GM18511 (cell line): ENCODE data around the gene PSEN1.
A peak's percentile ranks its signal among the peaks of the same experiment; 100 is the strongest.

ENCODE experiments used
- ATAC-seq: cut with Tn5 transposase; IDR thresholded peaks from one replicate; pipeline ENCODE4 v1.9.1; 2021; ENCODE audit warnings: mild to moderate bottlenecking, moderate library complexity; ENCODE audit not compliant: unreplicated experiment

Gene PSEN1

DNA sequence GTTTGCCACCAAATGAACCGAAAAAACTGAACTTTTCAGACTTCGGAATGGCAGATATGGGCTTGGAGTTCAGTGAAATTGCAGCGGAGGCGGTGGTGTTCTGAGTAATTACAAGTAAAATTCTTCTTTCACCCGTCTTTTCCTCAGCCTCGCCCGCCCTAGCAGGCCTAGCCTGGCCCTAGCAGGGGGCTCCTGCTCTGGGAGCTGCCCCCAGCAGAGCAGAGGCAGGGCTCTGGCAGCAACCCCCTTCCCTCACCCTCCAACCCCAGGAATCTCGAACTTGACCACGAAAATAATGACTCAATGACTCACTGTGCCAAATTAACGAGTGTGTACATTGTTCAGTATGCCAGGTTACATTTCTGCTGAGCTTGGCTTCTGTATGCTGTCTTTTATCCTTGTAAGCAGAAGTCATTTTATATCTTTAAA, 102.1 kb downstream of the PSEN1 start:
- no peak for ATAC-seq

GRCh38 chr14:73238941-73239340, 102.6 kb downstream of the PSEN1 start:
- ATAC-seq, result no peak

- no peak for ATAC-seq
These were observed 103.3 kb downstream of the PSEN1 start for GRCh38 chr14:73239393-73240241.

DNA sequence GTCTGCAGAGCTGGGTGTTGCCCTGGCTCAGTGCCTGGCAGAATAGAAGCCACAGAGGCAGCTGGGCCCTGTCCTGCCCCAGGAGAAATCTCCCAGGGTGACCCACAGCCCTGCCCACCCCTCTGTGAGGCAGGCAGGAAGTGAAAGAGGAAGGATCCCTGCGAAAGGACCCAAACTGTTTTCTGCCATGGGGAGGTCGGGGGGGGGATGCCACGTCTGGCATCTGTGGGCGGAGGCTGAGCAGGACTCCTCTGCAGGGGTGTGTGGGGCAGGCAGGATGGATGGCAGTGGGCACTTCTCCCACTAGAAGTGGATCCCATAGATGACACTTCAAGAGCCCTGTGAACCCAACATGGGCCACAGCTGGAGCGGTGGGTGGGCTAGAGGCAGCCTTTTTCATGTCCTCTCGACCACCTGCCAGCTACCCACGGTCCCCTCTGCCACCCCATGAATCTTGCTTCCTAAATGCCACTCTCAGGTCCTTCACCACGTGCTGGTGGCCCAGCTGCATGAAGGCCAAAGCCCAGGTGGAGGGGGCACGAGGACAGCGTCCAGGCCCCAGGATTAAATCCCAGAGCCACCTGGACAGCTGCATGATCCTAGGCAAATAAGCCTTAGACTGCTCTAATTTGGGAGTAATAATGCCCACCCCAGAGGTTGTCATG, 104.6 kb downstream of the PSEN1 start:
- ATAC-seq, result no peak

- ATAC-seq, result no peak
These were observed 105.3 kb downstream of the PSEN1 start for GRCh38 chr14:73241481-73242165.

DNA sequence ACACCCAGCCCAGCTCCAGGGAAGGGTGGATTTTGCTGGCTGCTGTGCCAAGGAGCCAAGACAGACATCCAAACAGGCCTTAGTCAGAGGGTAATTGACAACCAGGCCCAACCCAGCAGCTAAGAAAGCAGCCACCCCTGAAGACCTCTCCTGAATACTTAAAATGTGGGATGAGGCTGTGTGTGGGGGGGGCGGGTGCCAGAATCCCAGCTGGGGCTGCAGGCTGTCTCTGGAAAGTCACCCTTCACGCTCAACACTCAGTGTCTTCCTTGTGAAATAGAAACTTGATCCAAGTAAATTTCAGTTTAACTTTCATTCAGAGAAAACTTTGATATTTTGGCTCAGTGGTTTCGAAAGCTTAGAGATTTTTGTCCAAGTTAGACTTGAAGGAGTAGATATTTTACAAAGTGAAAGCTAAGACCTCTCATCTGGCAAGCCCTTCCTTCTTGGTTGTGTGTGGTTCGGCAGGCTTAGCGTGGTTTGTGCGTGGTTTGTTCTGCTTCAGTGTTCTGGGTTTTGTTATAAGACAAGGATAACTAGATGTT, 106.1 kb downstream of the PSEN1 start:
- no peak for ATAC-seq

DNA sequence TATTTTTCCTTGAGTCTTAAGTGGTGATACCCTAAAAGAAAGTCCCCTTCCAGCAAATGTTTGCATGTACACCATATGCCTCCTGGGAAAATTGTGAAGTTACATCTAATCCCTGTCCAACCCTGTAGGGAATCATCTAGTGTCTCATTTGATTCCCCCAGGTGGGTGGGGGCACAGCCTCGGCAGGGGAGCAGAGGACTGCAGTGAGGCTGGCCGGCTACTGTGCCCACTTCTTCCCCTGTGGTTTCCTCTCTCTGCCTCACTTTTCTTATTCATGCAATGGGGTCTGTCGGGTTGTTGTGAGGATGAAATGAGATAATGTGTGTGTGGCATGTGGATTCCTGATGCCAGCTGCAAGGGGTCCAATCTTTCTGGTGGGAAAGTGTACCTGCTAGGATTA, 107.0 kb downstream of the PSEN1 start:
- ATAC-seq, result no peak

DNA sequence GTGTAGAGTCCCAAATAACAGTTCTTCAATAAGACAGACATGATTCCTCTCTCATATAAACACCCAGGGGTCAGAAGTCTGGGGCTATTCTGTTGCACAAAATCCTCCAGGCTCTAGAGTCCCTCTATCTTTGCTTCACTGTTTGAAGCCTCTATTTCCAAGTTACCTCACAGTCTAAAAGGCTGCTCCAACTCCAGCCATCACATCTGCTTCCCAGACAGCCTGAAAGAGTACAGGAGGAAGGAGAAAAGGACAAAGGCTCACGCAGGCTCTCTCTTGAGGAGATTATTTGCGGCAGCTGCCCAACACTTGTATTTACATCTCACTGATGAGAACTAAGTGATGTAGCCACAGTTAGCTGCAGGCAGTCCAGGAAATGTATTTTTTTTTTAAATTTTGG, 107.4 kb downstream of the PSEN1 start:
- no peak for ATAC-seq

DNA sequence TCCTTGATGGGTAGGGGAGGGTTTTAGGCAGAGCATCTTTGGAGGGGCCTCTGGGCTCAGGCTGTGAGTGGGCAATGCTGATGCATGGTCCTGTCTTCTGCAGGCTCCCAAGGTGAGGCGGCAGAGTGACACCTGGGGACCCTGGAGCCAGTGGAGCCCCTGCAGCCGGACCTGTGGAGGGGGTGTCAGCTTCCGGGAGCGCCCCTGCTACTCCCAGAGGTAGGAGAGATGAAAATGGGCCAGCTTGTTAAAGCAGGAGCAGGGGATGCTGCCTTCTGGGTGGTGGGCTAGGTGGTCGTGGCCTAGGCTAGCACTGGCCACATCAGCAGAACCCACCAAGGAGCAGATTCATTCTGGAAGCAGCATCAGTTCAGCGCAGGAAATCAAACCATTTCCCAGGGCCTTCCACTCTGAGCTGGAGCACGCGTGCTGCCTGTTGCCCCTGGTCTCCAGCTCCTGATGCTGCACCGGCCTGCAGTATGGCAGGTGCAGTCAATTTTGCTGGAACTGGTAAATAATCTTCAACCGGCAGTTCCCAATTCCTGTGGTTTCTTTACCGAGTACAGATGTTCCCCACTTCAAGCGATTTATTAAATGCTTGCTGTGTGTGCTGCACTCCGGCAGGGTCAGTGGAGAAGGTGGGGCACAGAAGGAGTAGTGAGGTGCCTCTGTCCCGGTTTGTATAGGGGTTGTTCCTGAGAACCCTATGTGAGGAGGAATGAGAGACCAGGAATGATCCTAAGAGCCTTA, 108.4 kb downstream of the PSEN1 start:
- ATAC-seq, result no peak

DNA sequence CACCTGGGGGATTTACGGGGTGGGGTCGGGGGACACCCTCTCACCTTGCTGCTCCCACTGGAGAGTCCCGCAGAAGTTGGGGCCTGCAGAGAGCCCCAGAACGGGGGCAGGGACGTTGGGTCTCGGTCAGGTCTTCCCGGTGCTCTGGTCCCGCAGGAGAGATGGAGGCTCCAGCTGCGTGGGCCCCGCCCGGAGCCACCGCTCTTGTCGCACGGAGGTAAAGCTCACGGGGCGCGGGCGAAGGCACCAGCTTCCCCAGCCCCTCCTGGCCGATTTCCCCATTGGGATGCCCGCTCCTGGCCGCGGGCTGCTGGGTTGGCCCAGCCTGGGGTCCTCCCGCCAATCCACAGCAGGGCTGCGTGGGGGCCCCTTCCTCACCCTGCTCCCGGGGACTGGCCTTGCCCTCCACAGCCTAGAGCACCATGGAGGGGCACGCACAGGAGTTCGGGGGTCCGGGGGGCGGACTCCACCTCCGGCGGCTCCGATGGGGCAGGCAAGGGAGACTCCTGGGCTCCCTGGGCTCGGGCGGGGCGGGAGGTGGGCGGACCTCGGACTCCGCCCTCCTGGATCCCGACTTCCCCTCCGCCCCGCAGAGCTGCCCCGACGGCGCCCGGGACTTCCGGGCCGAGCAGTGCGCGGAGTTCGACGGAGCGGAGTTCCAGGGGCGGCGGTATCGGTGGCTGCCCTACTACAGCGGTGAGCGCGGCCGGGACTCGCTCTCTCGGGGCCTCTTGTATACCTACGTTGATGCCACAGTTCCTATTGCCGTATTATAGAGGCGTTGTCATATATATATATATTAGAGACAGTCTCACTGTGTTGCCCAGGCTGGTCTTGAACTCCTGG, 109.4 kb downstream of the PSEN1 start:
- ATAC-seq, result peak; percentile 60

DNA sequence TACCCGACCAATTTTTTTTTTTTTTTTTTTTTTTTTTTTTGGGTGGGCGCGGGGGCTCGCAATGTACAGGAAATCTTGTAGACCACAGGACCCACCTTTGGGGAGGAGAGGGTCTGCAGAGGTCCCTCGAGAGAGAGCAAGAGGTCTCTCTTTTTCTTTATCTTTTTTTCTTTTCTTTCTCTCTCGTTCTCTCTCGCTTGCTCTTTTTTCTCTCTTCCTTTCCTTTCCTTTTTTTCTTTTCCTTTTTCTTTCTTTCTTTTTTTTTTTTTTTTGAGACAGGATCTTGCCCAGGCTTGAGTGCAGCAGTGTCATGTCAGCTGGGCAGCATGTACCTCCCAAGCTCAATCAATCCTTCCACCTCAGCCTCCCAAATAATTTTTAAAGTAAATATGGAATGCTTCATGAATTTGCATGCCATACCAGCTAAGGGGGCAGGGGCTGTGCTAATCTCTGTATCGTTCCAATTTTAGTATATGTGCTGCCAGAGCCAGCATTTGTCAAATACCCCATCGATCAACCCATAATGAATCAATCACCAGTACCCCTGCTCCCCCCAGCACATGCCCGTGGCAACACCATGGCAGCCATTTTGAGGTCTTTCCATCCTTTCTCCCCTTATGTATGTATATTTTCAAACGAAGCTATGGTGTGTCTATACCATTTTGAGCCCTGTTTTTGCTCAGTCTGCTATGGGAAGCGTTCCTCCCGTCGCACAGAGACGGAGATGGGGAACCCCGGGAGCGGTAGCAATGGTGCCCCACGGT, 110.3 kb downstream of the PSEN1 start:
- ATAC-seq, result no peak

- peak; percentile 65 for ATAC-seq
These were observed 112.0 kb downstream of the PSEN1 start for GRCh38 chr14:73248108-73248868.

GRCh38 chr14:73249108-73249507, 112.8 kb downstream of the PSEN1 start:
- no peak for ATAC-seq

- no peak for ATAC-seq
These were observed 113.4 kb downstream of the PSEN1 start for GRCh38 chr14:73249564-73250316.

DNA sequence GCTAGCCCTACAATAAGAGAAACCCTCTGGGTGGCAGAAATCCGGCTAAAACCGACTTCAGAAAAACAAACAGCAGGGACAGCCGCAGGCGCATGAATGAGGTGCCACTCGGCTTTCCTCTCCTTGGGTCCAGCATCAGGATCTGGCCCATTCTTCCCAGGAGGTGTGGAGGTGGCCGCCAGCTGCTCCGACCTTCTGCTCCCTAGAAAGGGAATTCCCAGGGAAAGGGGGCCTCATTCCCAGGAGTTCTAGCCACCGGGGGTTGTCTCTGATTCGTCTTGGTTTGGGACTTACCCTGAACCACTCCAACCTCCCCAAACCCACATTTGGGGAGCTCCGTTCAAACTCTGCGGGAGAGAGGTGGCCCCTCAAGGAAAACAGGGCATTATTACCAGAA, 114.0 kb downstream of the PSEN1 start:
- no peak for ATAC-seq

DNA sequence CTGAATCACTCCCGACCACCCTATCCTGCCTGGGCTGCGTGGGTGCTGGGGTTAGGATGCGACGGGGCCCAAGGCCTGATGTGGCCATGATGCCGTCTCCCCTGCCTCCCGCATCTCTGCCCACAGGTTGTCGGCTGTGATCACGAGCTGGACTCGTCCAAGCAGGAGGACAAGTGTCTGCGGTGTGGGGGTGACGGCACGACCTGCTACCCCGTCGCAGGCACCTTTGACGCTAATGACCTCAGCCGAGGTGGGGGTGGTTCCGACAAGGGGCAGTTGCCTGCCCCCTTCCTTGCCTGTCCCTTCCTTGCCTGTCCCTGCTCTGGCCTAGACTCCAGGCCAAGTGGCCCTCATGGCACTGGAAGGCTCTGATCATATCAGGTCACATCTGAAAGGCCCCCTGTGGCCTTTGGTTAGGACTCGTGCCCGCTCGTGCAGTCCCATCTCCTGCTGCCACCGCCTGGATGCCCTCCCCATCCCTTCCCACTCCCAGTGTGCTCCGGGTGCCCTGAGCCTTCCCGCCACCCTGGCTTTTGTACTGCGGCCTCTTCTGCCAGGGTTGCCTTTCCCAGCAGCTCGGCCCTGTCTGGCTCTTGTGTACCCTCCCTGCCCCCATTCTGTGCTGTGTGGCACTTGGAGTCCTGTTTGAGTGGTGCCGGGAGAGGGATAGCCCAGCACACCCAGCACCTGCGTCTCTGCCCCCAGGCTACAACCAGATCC, 114.6 kb downstream of the PSEN1 start:
- ATAC-seq, result no peak
